ENCODE results near the gene TRAPPC4. TPM values are rescaled to one million over a fixed set of nuclear protein-coding genes. Genes with fewer than 3 reads are reported as not detected.
"Not testable (repeated sequence)": the region's sequence is repeated elsewhere in the genome, so short reads cannot be mapped to it uniquely, and the experiment has no call there.

Gene TRAPPC4
- total RNA-seq = 82.6 TPM

DNA sequence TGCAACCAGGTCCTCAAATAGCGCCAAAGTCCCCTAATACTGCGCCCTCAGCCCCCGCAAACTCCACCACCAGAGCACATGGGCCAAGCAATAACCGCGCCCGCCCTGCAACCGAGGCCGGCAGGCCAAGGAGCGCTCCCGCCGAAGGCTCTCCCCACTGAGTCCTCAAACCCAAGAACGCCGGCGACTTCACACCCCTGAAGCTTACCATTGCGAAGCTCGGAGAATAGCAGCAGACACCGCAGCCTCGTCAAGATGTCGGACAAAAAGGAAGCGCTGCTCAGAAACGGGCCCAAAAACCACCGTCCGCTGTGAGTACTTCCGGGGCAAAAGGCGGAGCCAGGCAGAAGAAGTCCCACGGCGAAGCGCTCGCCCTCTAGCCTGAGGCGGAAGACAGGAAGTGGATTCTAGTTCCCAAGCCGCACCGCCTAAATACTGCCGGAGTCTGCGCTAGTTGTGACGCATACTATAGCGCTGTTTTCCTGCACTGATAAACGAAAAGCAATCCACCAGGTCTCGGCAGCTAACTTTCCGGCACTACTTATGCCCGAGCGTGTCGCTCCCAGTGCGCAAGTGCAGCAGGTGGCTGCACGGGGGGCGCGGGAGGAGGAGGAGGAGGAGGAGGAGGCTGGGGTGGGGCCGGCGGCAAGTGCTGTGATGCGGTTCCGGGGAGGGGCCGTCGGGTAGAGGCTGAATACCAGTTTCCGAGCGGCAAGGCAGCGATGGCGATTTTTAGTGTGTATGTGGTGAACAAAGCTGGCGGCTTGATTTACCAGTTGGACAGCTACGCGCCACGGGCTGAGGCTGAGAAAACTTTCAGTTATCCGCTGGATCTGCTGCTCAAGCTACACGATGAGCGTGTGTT is at the start of gene TRAPPC4, which contains the start of gene RPS25:
Gene TRAPPC4 (plus strand): TSS at position 693 of the 865 bp plus-strand sequence. CDS start 30 bp downstream, at position 723.
Gene RPS25 (minus strand): TSS at position 270 of the 865 bp plus-strand sequence. CDS start 59 bp downstream, at position 211.
- peak; percentile 95 for DNase-seq (ENCODE audit: low spot score)

DNA sequence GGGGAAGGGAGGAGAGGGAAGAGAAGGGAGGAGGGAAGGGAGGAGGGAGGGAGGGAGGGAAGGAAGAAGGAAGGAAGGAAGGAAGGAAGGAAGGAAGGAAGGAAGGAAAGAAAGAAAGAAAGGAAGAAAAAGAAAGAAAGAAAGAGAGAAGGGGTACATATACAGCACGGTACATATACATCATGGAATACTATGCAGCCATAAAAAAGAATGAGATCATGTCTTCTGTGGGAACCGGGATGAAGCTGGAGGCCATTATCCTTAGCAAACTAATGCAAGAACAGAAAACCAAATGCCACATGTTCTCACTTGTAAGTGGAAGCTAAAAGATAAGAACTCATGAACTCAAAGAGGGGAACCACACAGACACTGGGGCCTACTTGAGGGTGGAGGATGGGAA is 49.1 kb upstream of the TRAPPC4 start:
- DNase-seq (ENCODE audit: low spot score) = not testable (repeated sequence)

- no peak for DNase-seq (ENCODE audit: low spot score)
These were observed 46.9 kb upstream of the TRAPPC4 start, which contains the start of gene FOXR1 for GRCh38 chr11:118971646-118972045. FOXR1 (plus strand) TSS chr11:118971761; CDS start chr11:118971932, 171 bp downstream.

- no peak for DNase-seq (ENCODE audit: low spot score)
These were observed 44.6 kb upstream of the TRAPPC4 start for GRCh38 chr11:118973985-118974384.

DNA sequence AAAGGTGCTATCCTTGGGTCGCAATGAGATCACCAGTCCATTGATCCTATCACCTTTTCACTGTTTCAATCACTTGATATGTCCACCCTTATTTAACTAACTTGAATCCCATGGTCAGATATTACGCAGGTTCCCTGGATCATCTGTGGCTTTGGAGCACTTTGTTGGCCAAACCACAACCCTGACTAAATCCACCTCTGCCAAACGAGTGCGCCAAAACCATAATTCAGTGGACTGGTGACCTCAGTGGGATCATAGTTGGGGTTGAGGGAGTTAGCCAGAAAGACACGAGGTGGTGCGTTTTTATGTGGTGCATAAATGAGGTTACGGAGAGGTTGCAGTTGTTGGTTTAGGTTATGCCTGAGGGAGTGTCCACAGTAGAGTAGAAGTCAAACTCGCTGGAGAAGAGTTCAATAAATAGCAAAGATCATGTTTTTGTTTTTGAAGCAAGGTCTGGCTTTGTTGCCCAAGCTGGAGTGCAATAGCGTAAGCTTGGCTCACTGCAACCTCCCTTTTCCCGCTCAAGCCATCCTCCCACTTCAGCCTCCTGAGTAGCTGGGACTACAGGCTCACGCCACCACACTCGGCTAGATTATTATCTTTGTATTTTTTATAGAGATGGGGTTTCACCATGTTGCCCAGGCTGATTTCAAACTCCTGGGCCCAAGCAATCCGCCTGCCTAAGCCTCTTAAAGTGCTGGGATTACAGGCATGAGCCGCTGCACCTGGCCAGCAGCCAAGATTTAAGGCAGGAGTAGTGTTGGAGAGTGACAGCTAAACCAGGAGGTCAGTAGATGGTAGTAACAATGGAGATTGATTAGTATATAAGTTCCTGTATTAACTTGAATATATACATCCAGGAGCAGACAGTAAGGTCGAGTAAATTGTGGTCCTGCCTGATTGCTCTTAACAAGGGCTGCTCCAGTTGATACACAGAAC is 42.5 kb upstream of the TRAPPC4 start:
- DNase-seq (ENCODE audit: low spot score) = no peak

- DNase-seq (ENCODE audit: low spot score) = no peak
These were observed 39.1 kb upstream of the TRAPPC4 start for GRCh38 chr11:118979434-118979833.

DNA sequence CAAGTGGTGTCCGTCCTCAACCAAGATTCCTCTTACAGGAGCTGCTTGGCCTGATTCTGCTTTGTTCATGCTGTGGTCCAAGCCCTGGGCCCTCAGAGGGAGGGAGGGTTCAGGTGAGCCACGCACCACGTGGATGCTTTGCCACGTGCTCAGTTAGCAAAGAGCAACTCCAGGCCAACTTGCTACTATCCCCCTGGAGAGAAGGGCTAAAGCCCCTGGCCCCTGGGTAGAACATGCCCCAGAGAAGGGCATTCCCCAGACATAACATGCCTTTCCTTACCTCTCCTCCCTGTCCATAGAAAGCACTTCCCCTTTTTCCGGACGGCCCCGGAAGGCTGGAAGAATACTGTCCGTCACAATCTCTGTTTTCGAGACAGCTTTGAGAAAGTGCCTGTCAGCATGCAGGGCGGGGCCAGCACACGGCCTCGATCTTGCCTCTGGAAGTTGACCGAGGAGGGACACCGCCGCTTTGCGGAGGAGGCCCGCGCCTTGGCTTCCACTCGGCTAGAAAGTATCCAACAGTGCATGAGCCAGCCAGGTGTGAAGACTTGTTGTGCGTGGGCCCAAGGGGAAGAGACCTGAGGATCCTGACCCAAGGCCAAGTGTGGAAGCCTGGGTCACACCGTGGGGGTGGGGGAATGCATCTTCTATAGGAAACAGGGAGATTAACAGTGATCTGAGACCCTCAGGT is 38.2 kb upstream of the TRAPPC4 start:
- DNase-seq (ENCODE audit: low spot score) = peak; percentile 24

DNA sequence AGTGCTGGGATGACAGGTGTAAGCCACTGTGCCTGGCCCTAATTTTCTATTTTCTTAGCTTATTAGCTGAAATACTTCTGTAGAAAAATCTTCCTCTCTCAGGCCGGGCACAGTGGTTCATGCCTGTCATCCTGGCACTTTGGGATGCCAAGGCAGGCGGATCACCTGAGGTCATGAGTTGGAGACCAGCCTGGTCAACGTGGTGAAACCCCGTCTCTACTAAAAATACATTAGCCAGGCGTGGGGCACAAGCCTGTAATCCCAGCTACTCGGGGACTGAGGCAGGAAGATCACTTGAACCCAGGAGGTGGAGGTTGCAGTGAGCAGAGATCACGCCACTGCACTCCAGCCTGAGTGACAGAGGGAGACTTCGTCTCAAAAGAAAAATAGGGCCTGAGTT is 34.2 kb upstream of the TRAPPC4 start:
- DNase-seq (ENCODE audit: low spot score) = not testable (repeated sequence)

DNA sequence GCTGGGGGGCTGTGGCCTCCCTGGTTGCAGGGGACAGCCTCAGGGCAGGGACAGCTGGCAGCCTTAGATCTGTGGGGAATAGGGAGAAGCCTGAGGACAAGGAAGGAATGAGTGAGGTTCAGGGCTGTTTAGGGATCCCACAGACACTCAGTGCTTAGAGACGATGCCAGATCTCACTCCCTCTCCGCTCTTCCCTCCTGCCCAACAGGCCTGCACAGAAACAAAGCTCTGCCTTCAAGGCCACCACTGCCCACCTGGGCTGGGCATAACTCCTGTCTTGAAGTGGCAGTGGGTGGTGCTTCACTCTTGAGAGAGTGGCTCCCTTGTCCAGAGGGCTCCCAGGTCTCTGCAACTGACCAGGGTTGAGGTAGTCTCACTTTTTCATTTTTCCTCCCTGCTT is 33.7 kb upstream of the TRAPPC4 start:
- no peak for DNase-seq (ENCODE audit: low spot score)

- DNase-seq (ENCODE audit: low spot score) = no peak
These were observed 30.3 kb upstream of the TRAPPC4 start for GRCh38 chr11:118988280-118988679.

GRCh38 chr11:118991486-118992038 is 27.0 kb upstream of the TRAPPC4 start:
- DNase-seq (ENCODE audit: low spot score) = not testable (repeated sequence)

- DNase-seq (ENCODE audit: low spot score) = no peak
These were observed 21.5 kb upstream of the TRAPPC4 start for GRCh38 chr11:118996926-118997626.

- DNase-seq (ENCODE audit: low spot score) = peak; percentile 96
These were observed 20.8 kb upstream of the TRAPPC4 start, which contains the start of gene CENATAC for GRCh38 chr11:118997627-118998387. CENATAC (plus strand) TSS chr11:118998138; CDS start chr11:118998198, 60 bp downstream.

GRCh38 chr11:118998388-118998717 is 20.2 kb upstream of the TRAPPC4 start:
- no peak for DNase-seq (ENCODE audit: low spot score)

- DNase-seq (ENCODE audit: low spot score) = peak; percentile 43
These were observed 19.7 kb upstream of the TRAPPC4 start for GRCh38 chr11:118998822-118999221.

DNA sequence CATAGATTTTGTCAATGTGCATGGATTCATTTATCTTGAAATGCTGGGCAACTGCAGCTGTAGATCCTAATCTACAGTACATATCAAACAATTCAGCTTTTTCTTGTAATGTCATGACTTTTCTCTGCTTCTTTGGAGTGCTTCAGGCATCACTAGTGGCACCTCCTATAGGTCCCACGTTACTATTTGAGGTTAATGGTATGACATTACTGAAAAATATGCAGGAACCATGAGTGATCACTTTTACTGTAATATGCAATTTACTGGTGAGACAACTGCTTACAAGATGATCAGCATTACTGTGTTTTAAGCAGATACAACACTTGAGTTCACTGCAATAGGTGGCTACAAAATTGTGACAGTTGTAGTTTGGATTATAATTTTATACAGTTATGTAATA is 17.7 kb upstream of the TRAPPC4 start:
- no peak for DNase-seq (ENCODE audit: low spot score)

DNA sequence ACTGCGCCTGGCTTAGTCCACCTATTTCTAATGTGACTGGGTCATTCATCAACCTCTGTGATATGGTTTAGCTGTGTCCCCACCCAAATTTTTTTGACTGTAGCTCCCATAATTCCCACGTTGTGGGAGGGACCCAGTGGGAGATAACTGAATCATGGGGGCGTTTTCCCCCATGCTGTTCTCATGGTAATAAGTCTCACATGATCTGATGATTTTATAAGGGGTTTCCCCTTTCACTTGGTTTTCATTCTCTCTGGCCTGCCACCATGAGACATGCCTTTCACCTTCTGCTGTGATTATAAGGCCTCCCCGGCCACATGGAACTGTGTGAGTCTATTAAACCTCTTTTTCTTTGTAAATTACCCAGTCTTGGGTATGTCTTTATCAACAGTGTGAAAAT is 11.9 kb upstream of the TRAPPC4 start:
- no peak for DNase-seq (ENCODE audit: low spot score)

DNA sequence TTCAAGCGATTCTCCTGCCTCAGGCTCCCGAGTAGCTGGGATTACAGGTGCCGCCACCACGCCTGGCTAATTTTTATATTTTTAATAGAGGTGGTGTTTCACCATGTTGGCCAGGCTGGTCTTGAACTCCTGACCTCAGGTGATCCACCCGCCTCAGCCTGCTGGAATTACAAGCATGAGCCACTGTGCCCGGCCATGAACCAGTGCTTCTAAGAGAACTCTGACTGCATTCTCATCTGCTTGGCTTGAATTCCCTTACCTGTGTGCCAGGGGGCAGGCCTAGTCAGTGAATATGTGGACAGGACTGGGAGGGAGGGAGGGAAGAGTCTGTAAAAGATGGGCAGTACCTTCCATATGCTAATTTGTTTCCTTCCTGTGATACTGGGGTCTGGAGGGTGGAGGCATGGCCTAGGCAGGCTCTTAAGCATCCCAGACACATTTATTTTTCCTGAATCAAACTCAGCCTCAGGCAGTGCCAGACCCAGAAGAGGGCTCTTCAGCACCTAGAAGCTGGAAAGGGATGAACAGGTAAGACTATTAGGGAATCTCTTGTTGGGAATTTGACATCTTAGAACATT is 7.0 kb upstream of the TRAPPC4 start:
- no peak for DNase-seq (ENCODE audit: low spot score)

GRCh38 chr11:119012629-119013170 is 5.9 kb upstream of the TRAPPC4 start:
- DNase-seq (ENCODE audit: low spot score) = no peak

Measured in mucosa of gallbladder (tissue), 1 donor.